HepG2 (cell line): Measurements from ENCODE around the gene TMEM139. TPM values are rescaled to one million over a fixed set of nuclear protein-coding genes. Genes with fewer than 3 reads are reported as not detected.

Experiments
- ATAC-seq: fragments of 200-7000 bp; cut with Tn5 transposase; 3 replicates; pipeline ENCODE4 v1.9.1; 2020; ENCODE audit warnings: mild to moderate bottlenecking, moderate library complexity
- BruUV-seq: library from RNA; stranded (reverse); fragments of 400-500 nt; replicated peaks from 2 replicates; lab custom pipeline; 2021; lab: Mats Ljungman, UMichigan
- CTCF ChIA-PET: fragments of 300-600 bp; formaldehyde crosslinking; extraction: SDS; loops from one replicate; lab custom pipeline; 2021; ENCODE audit warnings: low total read pairs, inconsistent platforms, low intra/inter-chr PET ratio; lab: Yijun Ruan, JAX
- POLR2A ChIA-PET: fragments of 350-600 bp; sonication (Branson Sonifier 250); formaldehyde crosslinking; loops from one replicate; lab custom pipeline; 2020; ENCODE audit warnings: antibody characterized with exemption, inconsistent platforms; lab: Yijun Ruan, JAX
- DNase-seq: peaks from one replicate; pipeline ENCODE4 v3.0.0-alpha.2; 2015; ENCODE audit warnings: low spot score
- FAIRE-seq: peaks from 3 replicates; lab custom pipeline; 2011; peaks lifted over from hg19 to GRCh38; lab: Jason Lieb, UNC
- H2AFZ ChIP-seq: one replicate; pipeline ENCODE4 v1.6.1; 2011; ENCODE audit warnings: low read length, inconsistent platforms
- H3K27ac ChIP-seq: fragments of 300-600 bp; 3 replicates; pipeline ENCODE4 v1.8.0; 2011; ENCODE audit warnings: mixed run types, mild to moderate bottlenecking, mixed read lengths, low read length, inconsistent platforms; ENCODE audit not compliant: insufficient read depth; ENCODE audit errors: extremely low read length
- H3K27me3 ChIP-seq, 2 experiments: fragments of 200-600 bp in 1 of 2; 2 replicates in 1 of 2; 3 replicates in 1 of 2; pipeline versions ENCODE4 v1.6.0 to v1.8.0; 2011; ENCODE audit warnings: low read length in 2 of 2, mild to moderate bottlenecking in 2 of 2, moderate library complexity in 2 of 2, inconsistent platforms in 1 of 2; ENCODE audit not compliant: insufficient read depth in 2 of 2, control insufficient read depth in 1 of 2
- H3K36me3 ChIP-seq, 2 experiments: fragments of 200-600 bp in 1 of 2; replicated peaks in 1 of 2; 2 replicates in 1 of 2; 3 replicates in 1 of 2; pipeline versions ENCODE4 v1.5.1 to v1.8.0; 2011; ENCODE audit warnings: low read length in 2 of 2, inconsistent platforms in 1 of 2; ENCODE audit not compliant: insufficient read depth in 2 of 2, control insufficient read depth in 1 of 2
- H3K4me1 ChIP-seq: 2 replicates; pipeline ENCODE4 v1.5.1; 2012; ENCODE audit warnings: low read length, inconsistent platforms; ENCODE audit not compliant: insufficient read depth
- H3K4me2 ChIP-seq: 2 replicates; pipeline ENCODE4 v1.6.0; 2011; ENCODE audit warnings: low read depth, low read length, inconsistent platforms
- H3K4me3 ChIP-seq, 3 experiments: fragments of 200-600 bp in 1 of 3; sonication (generic), shearing (Covaris generic) in 1 of 3; replicated peaks in 1 of 3; 2 replicates each; pipeline ENCODE4 v1.5.1; 2011 to 2016; ENCODE audit warnings: low read length in 3 of 3, inconsistent platforms in 2 of 3, low read depth in 2 of 3, mild to moderate bottlenecking in 2 of 3, control low read depth in 1 of 3, mixed read lengths in 1 of 3; ENCODE audit not compliant: insufficient read depth in 1 of 3
- H3K79me2 ChIP-seq: one replicate; pipeline ENCODE4 v1.6.1; 2011; ENCODE audit warnings: low read length, inconsistent platforms; ENCODE audit not compliant: insufficient read depth
- H3K9ac ChIP-seq: 2 replicates; pipeline ENCODE4 v1.6.0; 2011; ENCODE audit warnings: mild to moderate bottlenecking, low read depth, low read length, inconsistent platforms; ENCODE audit not compliant: insufficient read depth
- H3K9me3 ChIP-seq: 2 replicates; pipeline ENCODE4 v1.5.1; 2012; ENCODE audit warnings: mild to moderate bottlenecking, low read length
- H4K20me1 ChIP-seq: 2 replicates; pipeline ENCODE4 v1.6.0; 2011; ENCODE audit warnings: inconsistent platforms, mild to moderate bottlenecking, low read length, moderate library complexity; ENCODE audit not compliant: insufficient read depth
- KAT2B ChIP-seq: fragments of 150-350 bp; IDR thresholded peaks from 2 replicates; pipeline ENCODE4 v1.6.1; 2014; ENCODE audit warnings: low read depth, low read length, borderline replicate concordance
- SIX4 ChIP-seq: sonication (generic); formaldehyde crosslinking; IDR thresholded peaks from 2 replicates; pipeline ENCODE4 v1.4.0; 2020; ENCODE audit warnings: missing genetic modification reagents
- ZNF33B ChIP-seq: sonication (generic); formaldehyde crosslinking; IDR thresholded peaks from 2 replicates; pipeline ENCODE4 v1.5.1; 2020; ENCODE audit warnings: mild to moderate bottlenecking, missing genetic modification reagents
- ZNF362 ChIP-seq: sonication (generic); formaldehyde crosslinking; IDR thresholded peaks from 2 replicates; pipeline ENCODE4 v1.4.0; 2020; ENCODE audit warnings: missing genetic modification reagents, mild to moderate bottlenecking, borderline replicate concordance
- ZNF367 ChIP-seq: sonication (generic); formaldehyde crosslinking; IDR thresholded peaks from 2 replicates; pipeline ENCODE4 v1.4.0; 2020; ENCODE audit warnings: missing genetic modification reagents, borderline replicate concordance
- ZNF512B ChIP-seq: sonication (generic); formaldehyde crosslinking; IDR thresholded peaks from 2 replicates; pipeline ENCODE4 v1.5.1; 2020; ENCODE audit warnings: missing genetic modification reagents, mild to moderate bottlenecking, borderline replicate concordance
- ZNF691 ChIP-seq: sonication (generic); formaldehyde crosslinking; IDR thresholded peaks from 2 replicates; pipeline ENCODE4 v1.4.0; 2020; ENCODE audit warnings: missing genetic modification reagents, low read depth, mild to moderate bottlenecking, borderline replicate concordance
- ZNF766 ChIP-seq: sonication (generic); formaldehyde crosslinking; IDR thresholded peaks from 2 replicates; pipeline ENCODE4 v1.5.0; 2020; ENCODE audit warnings: missing genetic modification reagents, borderline replicate concordance
- WGBS: methylation state at CpG from one replicate; pipeline ENCODE4 v1.1.6; 2017; ENCODE audit warnings: low lambda C conversion rate; 5-methylcytosine and 5-hydroxymethylcytosine counted together
- in situ Hi-C: cut with HindIII; loops from 2 replicates; pipeline ENCODE4 v1.10.0; 2017; ENCODE audit warnings: low pct_unique_long_range_greater_than_20kb; ENCODE audit not compliant: extremely low pct_ligation_motif_present
- intact Hi-C: fragments of 100-400 bp; cut with micrococcal nuclease; formaldehyde crosslinking; loops from one replicate; pipeline ENCODE4 v1.10.0; 2022; ENCODE audit not compliant: unreplicated experiment
- polyA plus RNA-seq, 8 experiments: library from polyadenylated mRNA; depleted of rRNA in 3 of 8; stranded (reverse) in 7 of 8; unstranded in 1 of 8; fragments of >200 nt; fragmentation: Illumina TruSeq in 4 of 8; extraction: Trizol in 4 of 8; gene quantifications; 2 replicates each; pipeline versions ENCODE4 v1.2.1 to v1.2.3, GENCODE V29; 2011 to 2016; ENCODE audit warnings: low read depth in 4 of 8, missing spikeins in 1 of 8, mixed read lengths in 1 of 8; ENCODE audit not compliant: insufficient read depth in 1 of 8
- total RNA-seq, 5 experiments: library from RNA; depleted of rRNA; stranded (reverse); fragments of >200 nt; fragmentation: Illumina TruSeq; extraction: Trizol; gene quantifications; 2 replicates each; pipeline ENCODE4 v1.2.3, GENCODE V29; 2016; ENCODE audit warnings: low read depth in 1 of 5

The TMEM139 gene
- total and polyA plus RNA-seq, 2 of the 13 experiments (the other 11 are each of a cell fraction or from before 2014, with no cell fraction given): 7.9 to 14.0 TPM

GRCh38 chr7:143320620-143321019, 35.9 kb downstream of the TMEM139 start (continued):
- TF ChIP-seq ZNF691: no peak

- ChIA-PET POLR2A (no interaction called here), CTCF (interaction anchor here (0.7 kb wide), 1 partner anchor 90 kb away, joined by 3 read pairs; no protein-coding TSS in a partner anchor)
- intact Hi-C loops (no loop called here), in situ Hi-C loops (loop anchor here (5.0 kb wide), 1 partner anchor 96 kb away; no protein-coding TSS in a partner anchor)
- H3K4me2 ChIP-seq: no peak overlapping the region
- ATAC-seq: no peak
- FAIRE-seq: no peak
- H3K4me1 ChIP-seq: peaks cover 31% of the 10 kb centered on the region
- H3K9ac ChIP-seq: no peak overlapping the region
- H3K36me3 ChIP-seq: no peaks in the 10 kb centered on the region
- H3K9me3 ChIP-seq: no peaks in the 10 kb centered on the region
- no peak overlapping the region for H3K4me3 ChIP-seq
- WGBS: 63% methylated on average over 2 of the region's 10 CpGs
- BruUV-seq: no TSS peak
- peaks cover 0 to 7% of the 10 kb centered on the region in 2 experiments; a peak in 2 of 5 replicates for H3K27me3 ChIP-seq
- H3K27ac ChIP-seq: no peak overlapping the region
- H4K20me1 ChIP-seq: no peaks in the 10 kb centered on the region
- H2AFZ ChIP-seq: no peak overlapping the region
- no peak for DNase-seq
- no peaks in the 10 kb centered on the region for H3K79me2 ChIP-seq
- TF ChIP-seq ZNF512B (CRISPR knock-in tag): no peak
- TF ChIP-seq ZNF766: no peak
- TF ChIP-seq SIX4 (CRISPR knock-in tag): no peak
- no peak for TF ChIP-seq ZNF33B
- no peak for TF ChIP-seq KAT2B
- TF ChIP-seq ZNF367: no peak
- TF ChIP-seq ZNF362 (CRISPR knock-in tag): no peak
These were observed 36.5 kb downstream of the TMEM139 start for GRCh38 chr7:143321242-143321641.
